ENCODE results near the gene SYNDIG1. TPM values are rescaled to one million over a fixed set of nuclear protein-coding genes. Genes with fewer than 3 reads are reported as not detected.

The SYNDIG1 gene
- total RNA-seq, 1 experiment from 2014 or later, result 5.4 TPM

- Histone ChIP-seq H3K23ac (ENCODE audit: insufficient read length, low read depth, low read length) (no peak overlapping the region), H4K20me1 (ENCODE audit: control insufficient read depth, insufficient read depth, insufficient read length) (no peaks in the 10 kb centered on the region), H2BK20ac (ENCODE audit: low read depth, low read length, poor library complexity, severe bottlenecking) (no peak overlapping the region), H2AFZ (ENCODE audit: low read length) (no peak overlapping the region), H3K27ac (ENCODE audit: insufficient read length, low read depth, low read length) (no peak overlapping the region), H3K56ac (ENCODE audit: insufficient read length, low read depth, low read length) (no peak overlapping the region), H3K27me3 (ENCODE audit: insufficient read depth, low read length) (no peaks in the 10 kb centered on the region), H3T11ph (ENCODE audit: low read length) (no peak overlapping the region), H3K9me3 (ENCODE audit: control insufficient read depth, low read depth, low read length) (no peaks in the 10 kb centered on the region), H3K23me2 (ENCODE audit: insufficient read length, low read depth, low read length, poor library complexity, severe bottlenecking) (no peaks in the 10 kb centered on the region), H3K79me2 (ENCODE audit: insufficient read depth, low read length) (no peaks in the 10 kb centered on the region), H3K18ac (ENCODE audit: insufficient read length, low read depth, low read length) (no peak overlapping the region), H3K14ac (ENCODE audit: insufficient read depth, low read length) (no peak overlapping the region), H2BK15ac (ENCODE audit: low read depth, low read length) (no peak overlapping the region), H3K79me1 (ENCODE audit: insufficient read depth, low read depth, low read length, poor library complexity, severe bottlenecking) (no peaks in the 10 kb centered on the region), H3K4me2 (ENCODE audit: insufficient read depth, insufficient read length, low read length) (no peak overlapping the region), H3K4ac (ENCODE audit: low read depth, low read length) (no peak overlapping the region), H2BK120ac (ENCODE audit: low read depth, low read length, poor library complexity, severe bottlenecking) (no peak overlapping the region), H4K5ac (ENCODE audit: insufficient read length, low read depth, low read length) (no peak overlapping the region), H3K9ac (ENCODE audit: extremely low read depth, insufficient read length, low read length) (no peak overlapping the region), H2AK5ac (ENCODE audit: insufficient read length, low read length) (no peak overlapping the region), H3K4me1 (ENCODE audit: insufficient read depth, low read length) (no peaks in the 10 kb centered on the region), H4K8ac (replicated peaks; ENCODE audit: insufficient read length, low read depth, low read length) (no peak overlapping the region), H4K91ac (ENCODE audit: insufficient read length, low read depth, low read length) (no peak overlapping the region), H2BK5ac (ENCODE audit: insufficient read length, low read length) (no peak overlapping the region), H2BK12ac (ENCODE audit: insufficient read length, low read depth, low read length) (no peak overlapping the region)
- Mint-ChIP-seq H3K36me3 (ENCODE audit: insufficient read depth in 1 of 3, low read depth in 3 of 3) (peaks cover 3 to 22% (median 7%) of the 10 kb centered on the region in 3 experiments; a peak in 6 of 7 replicates), H3K4me1 (peaks cover 6% of the 10 kb centered on the region in 2 experiments; a peak in 3 of 4 replicates), H3K9me3 (peaks cover 11 to 19% of the 10 kb centered on the region in 2 experiments), H3K4me3 (no peak overlapping the region), H3K27me3 (ENCODE audit: low read depth) (no peaks in the 10 kb centered on the region), H3K27ac (no peak overlapping the region)
- no peak for DNase-seq
- TF ChIP-seq CTCF (conservative IDR thresholded peaks at IDR 0.05), result no peak
- no CpG with 5 or more reads among the region's 6 CpGs for WGBS (ENCODE audit: extremely low coverage, insufficient read length, low lambda C conversion rate)
These were observed 157.9 kb downstream of the SYNDIG1 start for GRCh38 chr20:24627291-24627690.
